Skeletal muscle satellite cell (primary cell): ENCODE measurements around the gene PTH.

Experiments
- H3K27me3 ChIP-seq: 2 replicates; pipeline ENCODE4 v1.7.0; 2013; ENCODE audit warnings: low read length; ENCODE audit not compliant: control insufficient read depth, insufficient read depth
- H3K36me3 ChIP-seq: 2 replicates; pipeline ENCODE4 v1.7.0; 2013; ENCODE audit warnings: mild to moderate bottlenecking, control low read depth, low read length; ENCODE audit not compliant: insufficient read depth
- H3K4me1 ChIP-seq: 2 replicates; pipeline ENCODE4 v1.7.0; 2013; ENCODE audit warnings: low read length; ENCODE audit not compliant: control insufficient read depth, insufficient read depth
- H3K4me2 ChIP-seq: 2 replicates; pipeline ENCODE4 v1.7.0; 2013; ENCODE audit warnings: mild to moderate bottlenecking, low read length
- H3K4me3 ChIP-seq: 2 replicates; pipeline ENCODE4 v1.7.0; 2013; ENCODE audit warnings: low read length
- H3K9ac ChIP-seq: 2 replicates; pipeline ENCODE4 v1.7.0; 2013; ENCODE audit warnings: mild to moderate bottlenecking, low read depth, low read length, moderate library complexity
- H3K9me3 ChIP-seq: replicated peaks from 2 replicates; pipeline ENCODE4 v1.7.0; 2013; ENCODE audit warnings: mild to moderate bottlenecking, control low read depth, low read length

Gene PTH

GRCh38 chr11:13475091-13475490, 20.7 kb downstream of the PTH start:
- H3K9me3 ChIP-seq, result no peaks in the 10 kb centered on the region
- H3K9ac ChIP-seq, result no peak overlapping the region
- no peaks in the 10 kb centered on the region for H3K36me3 ChIP-seq
- no peak overlapping the region for H3K4me3 ChIP-seq
- H3K4me1 ChIP-seq, result no peaks in the 10 kb centered on the region
- no peak overlapping the region for H3K4me2 ChIP-seq
- peaks cover 34% of the 10 kb centered on the region for H3K27me3 ChIP-seq

- Histone ChIP-seq H3K4me3 (no peak overlapping the region), H3K4me2 (no peak overlapping the region), H3K9ac (no peak overlapping the region), H3K36me3 (no peaks in the 10 kb centered on the region), H3K27me3 (peaks cover 43% of the 10 kb centered on the region), H3K4me1 (no peaks in the 10 kb centered on the region), H3K9me3 (no peaks in the 10 kb centered on the region)
Observed at GRCh38 chr11:13473013-13473722, 22.6 kb downstream of the PTH start.

- no peaks in the 10 kb centered on the region for H3K9me3 ChIP-seq
- H3K4me1 ChIP-seq, result peaks cover 1% of the 10 kb centered on the region
- H3K4me2 ChIP-seq, result no peak overlapping the region
- H3K9ac ChIP-seq, result no peak overlapping the region
- no peaks in the 10 kb centered on the region for H3K36me3 ChIP-seq
- no peak overlapping the region for H3K4me3 ChIP-seq
- H3K27me3 ChIP-seq, result peaks cover 39% of the 10 kb centered on the region
Observed at GRCh38 chr11:13468750-13469149, 27.0 kb downstream of the PTH start.

- no peak overlapping the region for H3K9ac ChIP-seq
- no peak overlapping the region for H3K4me3 ChIP-seq
- peaks cover 9% of the 10 kb centered on the region for H3K4me1 ChIP-seq
- H3K36me3 ChIP-seq, result no peaks in the 10 kb centered on the region
- no peaks in the 10 kb centered on the region for H3K9me3 ChIP-seq
- peaks cover 22% of the 10 kb centered on the region for H3K27me3 ChIP-seq
- no peak overlapping the region for H3K4me2 ChIP-seq
Observed at GRCh38 chr11:13465909-13466371, 29.9 kb downstream of the PTH start.

- H3K9ac ChIP-seq, result peak overlapping the region; percentile 84
- no peaks in the 10 kb centered on the region for H3K9me3 ChIP-seq
- H3K4me1 ChIP-seq, result peaks cover 9% of the 10 kb centered on the region
- peak overlapping the region; percentile 82 for H3K4me3 ChIP-seq
- no peaks in the 10 kb centered on the region for H3K36me3 ChIP-seq
- H3K27me3 ChIP-seq, result peaks cover 9% of the 10 kb centered on the region
- H3K4me2 ChIP-seq, result peak overlapping the region; percentile 94
Observed at GRCh38 chr11:13463779-13464290, 32.0 kb downstream of the PTH start.

GRCh38 chr11:13462901-13463778, 32.7 kb downstream of the PTH start, which contains the start of gene BTBD10:
Gene BTBD10 (minus strand): TSS chr11:13463222. CDS start chr11:13445124, 18,098 bp downstream.
- H3K27me3 ChIP-seq, result peaks cover 4% of the 10 kb centered on the region

GRCh38 chr11:13462311-13462900, 33.4 kb downstream of the PTH start:
- peak overlapping the region; percentile 82 for H3K4me3 ChIP-seq
- peak overlapping the region; percentile 94 for H3K4me2 ChIP-seq
- H3K9me3 ChIP-seq, result no peaks in the 10 kb centered on the region
- H3K36me3 ChIP-seq, result no peaks in the 10 kb centered on the region
- peak overlapping the region; percentile 84 for H3K9ac ChIP-seq
- H3K4me1 ChIP-seq, result peaks cover 9% of the 10 kb centered on the region
- no peaks in the 10 kb centered on the region for H3K27me3 ChIP-seq

More at GRCh38 chr11:13462901-13463778, 32.7 kb downstream of the PTH start, which contains the start of gene BTBD10:
- H3K4me2 ChIP-seq, result peak within 1 kb of the TSS; percentile 94
- peak within 1 kb of the TSS; percentile 84 for H3K9ac ChIP-seq
- H3K36me3 ChIP-seq, result no peaks in the 10 kb centered on the region
- H3K4me3 ChIP-seq, result peak within 1 kb of the TSS; percentile 82
- H3K9me3 ChIP-seq, result no peaks in the 10 kb centered on the region
- peaks cover 9% of the 10 kb centered on the region for H3K4me1 ChIP-seq

- no peaks in the 10 kb centered on the region for H3K9me3 ChIP-seq
- peak overlapping the region; percentile 94 for H3K4me2 ChIP-seq
- H3K4me1 ChIP-seq, result peaks cover 9% of the 10 kb centered on the region
- peak overlapping the region; percentile 82 for H3K4me3 ChIP-seq
- H3K9ac ChIP-seq, result peak overlapping the region; percentile 84
- no peaks in the 10 kb centered on the region for H3K36me3 ChIP-seq
- H3K27me3 ChIP-seq, result no peaks in the 10 kb centered on the region
Observed at GRCh38 chr11:13461291-13461690, 34.5 kb downstream of the PTH start.

- Histone ChIP-seq H3K36me3 (no peaks in the 10 kb centered on the region), H3K4me3 (no peak overlapping the region), H3K27me3 (no peaks in the 10 kb centered on the region), H3K9me3 (no peaks in the 10 kb centered on the region), H3K4me2 (no peak overlapping the region), H3K4me1 (peaks cover 20% of the 10 kb centered on the region), H3K9ac (no peak overlapping the region)
Observed at GRCh38 chr11:13450832-13451397, 44.9 kb downstream of the PTH start.

- no peaks in the 10 kb centered on the region for H3K9me3 ChIP-seq
- no peaks in the 10 kb centered on the region for H3K36me3 ChIP-seq
- no peak overlapping the region for H3K4me3 ChIP-seq
- no peaks in the 10 kb centered on the region for H3K27me3 ChIP-seq
- peaks cover 21% of the 10 kb centered on the region for H3K4me1 ChIP-seq
- no peak overlapping the region for H3K4me2 ChIP-seq
- H3K9ac ChIP-seq, result no peak overlapping the region
Observed at GRCh38 chr11:13449522-13449921, 46.3 kb downstream of the PTH start.

- Histone ChIP-seq H3K9ac (no peak overlapping the region), H3K27me3 (no peaks in the 10 kb centered on the region), H3K4me2 (no peak overlapping the region), H3K36me3 (no peaks in the 10 kb centered on the region), H3K4me1 (peaks cover 21% of the 10 kb centered on the region), H3K4me3 (no peak overlapping the region), H3K9me3 (no peaks in the 10 kb centered on the region)
Observed at GRCh38 chr11:13448876-13449275, 46.9 kb downstream of the PTH start.
